PC-9 (cell line): Measurements from ENCODE around the gene IFNAR1.

Experiments used
- CTCF ChIP-seq: fragments of 200-600 bp; sonication (generic); conservative IDR thresholded peaks from 2 replicates; pipeline ENCODE4 v1.6.1; 2017; ENCODE audit warnings: mixed run types, antibody characterized with exemption, mild to moderate bottlenecking, moderate library complexity
- EZH2 ChIP-seq: fragments of 200-600 bp; sonication (generic); IDR thresholded peaks from 2 replicates; pipeline ENCODE4 v1.8.0; 2017; ENCODE audit warnings: antibody characterized with exemption, low read depth

GRCh38 chr21:33403786-33404585 is 79.2 kb downstream of the IFNAR1 start:
- no peak for TF ChIP-seq CTCF
- no peak for TF ChIP-seq EZH2
